H1 (cell line): ENCODE data around the gene ATOH8. TPM values are rescaled to one million over a fixed set of nuclear protein-coding genes. Genes with fewer than 3 reads are reported as not detected.
A peak's percentile ranks its signal among the peaks of the same experiment; 100 is the strongest.

Source experiments
- CTCF ChIA-PET: fragments of 300-600 bp; sonication (Branson Sonifier 250); formaldehyde crosslinking; loops from one replicate; lab custom pipeline; 2021; ENCODE audit not compliant: partially characterized antibody; lab: Charles Lee
- POLR2A ChIA-PET: fragments of 300-600 bp; sonication (Branson Sonifier 250); formaldehyde crosslinking; loops from one replicate; lab custom pipeline; 2021; ENCODE audit warnings: inconsistent platforms; ENCODE audit not compliant: partially characterized antibody; lab: Charles Lee
- DNase-seq, 2 experiments: peaks; one replicate each; pipeline versions ENCODE4 v3.0.0 to v3.0.0-alpha.2; 2010 to 2022; ENCODE audit warnings: low spot score in 2 of 2, low read depth in 1 of 2, mixed read lengths in 1 of 2
- FAIRE-seq: peaks from 2 replicates; lab custom pipeline; 2011; peaks lifted over from hg19 to GRCh38; lab: Jason Lieb, UNC
- H2AFZ ChIP-seq: 2 replicates; pipeline ENCODE4 v1.8.1; 2012; ENCODE audit warnings: low read length, inconsistent platforms
- H2AK5ac ChIP-seq: 2 replicates; pipeline ENCODE4 v1.6.1; 2013; ENCODE audit warnings: low read depth, low read length
- H2BK120ac ChIP-seq: replicated peaks from 2 replicates; pipeline ENCODE3; 2013; ENCODE audit warnings: low read depth, low read length, inconsistent platforms
- H2BK12ac ChIP-seq: 2 replicates; pipeline ENCODE4 v1.6.1; 2013; ENCODE audit warnings: low read depth, low read length
- H2BK15ac ChIP-seq: 2 replicates; pipeline ENCODE4 v1.6.1; 2013; ENCODE audit warnings: low read length
- H2BK20ac ChIP-seq: 2 replicates; pipeline ENCODE4 v1.6.1; 2013; ENCODE audit warnings: low read length
- H2BK5ac ChIP-seq: 2 replicates; pipeline ENCODE4 v1.6.1; 2013; ENCODE audit warnings: low read depth, low read length
- H3K14ac ChIP-seq: 2 replicates; pipeline ENCODE4 v1.6.1; 2013; ENCODE audit warnings: inconsistent platforms; ENCODE audit not compliant: insufficient read length
- H3K18ac ChIP-seq: 2 replicates; pipeline ENCODE4 v1.6.1; 2013; ENCODE audit warnings: low read length; ENCODE audit errors: extremely low read depth
- H3K23ac ChIP-seq: 2 replicates; pipeline ENCODE4 v1.6.1; 2013; ENCODE audit warnings: inconsistent platforms; ENCODE audit not compliant: insufficient read length
- H3K23me2 ChIP-seq: 2 replicates; pipeline ENCODE4 v1.6.1; 2013; ENCODE audit warnings: low read depth, low read length
- H3K27ac ChIP-seq: 2 replicates; pipeline ENCODE4 v1.6.1; 2011; ENCODE audit warnings: low read depth, low read length, inconsistent platforms
- H3K27me3 ChIP-seq, 4 experiments: replicated peaks in 1 of 4; 1 replicate in 1 of 4; 2 replicates in 3 of 4; pipeline versions ENCODE4 v1.6.1 to v1.8.1; 2011 to 2013; ENCODE audit warnings: low read length in 3 of 4, mild to moderate bottlenecking in 3 of 4, inconsistent platforms in 2 of 4, mixed read lengths in 2 of 4, moderate library complexity in 1 of 4; ENCODE audit not compliant: control insufficient read depth in 3 of 4, insufficient read depth in 3 of 4; ENCODE audit errors: extremely low read depth in 1 of 4
- H3K36me3 ChIP-seq, 4 experiments: 2 replicates each; pipeline versions ENCODE4 v1.6.1 to v1.8.1; 2011 to 2013; ENCODE audit warnings: mild to moderate bottlenecking in 4 of 4, low read length in 3 of 4, moderate library complexity in 2 of 4, control low read depth in 1 of 4, inconsistent platforms in 1 of 4; ENCODE audit not compliant: insufficient read depth in 4 of 4, control insufficient read depth in 2 of 4
- H3K4ac ChIP-seq: replicated peaks from 2 replicates; pipeline ENCODE3; 2013; ENCODE audit warnings: low read length, low read depth, mixed read lengths, inconsistent platforms; ENCODE audit not compliant: insufficient read length
- H3K4me1 ChIP-seq, 4 experiments: replicated peaks in 1 of 4; 1 replicate in 1 of 4; 2 replicates in 3 of 4; pipeline versions ENCODE4 v1.6.1 to v1.8.1; 2011 to 2013; ENCODE audit warnings: low read length in 3 of 4, inconsistent platforms in 2 of 4, mixed read lengths in 1 of 4; ENCODE audit not compliant: insufficient read depth in 4 of 4, control insufficient read depth in 3 of 4
- H3K4me2 ChIP-seq, 2 experiments: 2 replicates each; pipeline versions ENCODE4 v1.6.1 to v1.8.1; 2011 to 2013; ENCODE audit warnings: low read depth in 2 of 2, low read length in 2 of 2, control low read depth in 1 of 2, inconsistent platforms in 1 of 2, mild to moderate bottlenecking in 1 of 2; ENCODE audit not compliant: insufficient read depth in 1 of 2
- H3K4me3 ChIP-seq, 4 experiments: fragments of 200-600, 300-600 bp in 1 of 4; sonication (generic), shearing (Covaris generic), sonication (Bioruptor Twin) in 1 of 4; 2 replicates each; pipeline versions ENCODE4 v1.5.1 to v1.8.1; 2011 to 2016; ENCODE audit warnings: low read length in 4 of 4, low read depth in 3 of 4, control low read depth in 2 of 4, inconsistent platforms in 2 of 4, mild to moderate bottlenecking in 2 of 4, mixed read lengths in 1 of 4, moderate library complexity in 1 of 4; ENCODE audit not compliant: insufficient read depth in 2 of 4; ENCODE audit errors: extremely low read depth in 1 of 4
- H3K56ac ChIP-seq: replicated peaks from 2 replicates; pipeline ENCODE3; 2013; ENCODE audit warnings: low read depth, mild to moderate bottlenecking, mixed read lengths, low read length, inconsistent platforms; ENCODE audit not compliant: insufficient read length
- H3K79me1 ChIP-seq: 2 replicates; pipeline ENCODE4 v1.6.1; 2013; ENCODE audit warnings: low read depth, low read length, control low read depth
- H3K79me2 ChIP-seq, 2 experiments: 2 replicates each; pipeline versions ENCODE4 v1.6.1 to v1.8.1; 2012 to 2013; ENCODE audit warnings: low read length in 2 of 2, mild to moderate bottlenecking in 2 of 2, inconsistent platforms in 1 of 2; ENCODE audit not compliant: insufficient read depth in 2 of 2, control insufficient read depth in 1 of 2
- H3K9ac ChIP-seq, 4 experiments: replicated peaks in 1 of 4; 1 replicate in 1 of 4; 2 replicates in 3 of 4; pipeline versions ENCODE4 v1.6.1 to v1.8.1; 2011 to 2013; ENCODE audit warnings: low read depth in 3 of 4, low read length in 3 of 4, control low read depth in 2 of 4, mild to moderate bottlenecking in 2 of 4, moderate library complexity in 2 of 4, inconsistent platforms in 1 of 4; ENCODE audit errors: extremely low read depth in 1 of 4
- H3K9me3 ChIP-seq, 2 experiments: 2 replicates each; pipeline versions ENCODE4 v1.6.1 to v1.8.1; 2012 to 2013; ENCODE audit warnings: mild to moderate bottlenecking in 2 of 2, moderate library complexity in 2 of 2, control low read depth in 1 of 2, inconsistent platforms in 1 of 2, low read depth in 1 of 2, low read length in 1 of 2, mixed read lengths in 1 of 2; ENCODE audit not compliant: insufficient read depth in 2 of 2
- H4K20me1 ChIP-seq, 2 experiments: replicated peaks in 1 of 2; 2 replicates each; pipeline versions ENCODE3 to v1.8.1; 2011 to 2013; ENCODE audit warnings: inconsistent platforms in 2 of 2, low read length in 2 of 2, mild to moderate bottlenecking in 1 of 2; ENCODE audit not compliant: insufficient read depth in 2 of 2, control insufficient read depth in 1 of 2
- H4K5ac ChIP-seq: 2 replicates; pipeline ENCODE4 v1.6.1; 2013; ENCODE audit warnings: low read length, low read depth, mixed read lengths, inconsistent platforms; ENCODE audit not compliant: insufficient read length
- H4K8ac ChIP-seq: 2 replicates; pipeline ENCODE4 v1.8.0; 2013; ENCODE audit warnings: mild to moderate bottlenecking, moderate library complexity, low read length, inconsistent platforms; ENCODE audit not compliant: insufficient read depth; ENCODE audit errors: extremely low read depth
- H4K91ac ChIP-seq: replicated peaks from 2 replicates; pipeline ENCODE3; 2013; ENCODE audit warnings: low read length, mixed read lengths, inconsistent platforms; ENCODE audit not compliant: insufficient read length
- WGBS, 2 experiments: shearing (Covaris generic) in 1 of 2; methylation state at CpG; one replicate each; pipeline versions ENCODE4 v1.1.6 to v1.1.7; 2013 to 2015; ENCODE audit warnings: low lambda C conversion rate in 2 of 2, mixed read lengths in 2 of 2, inconsistent platforms in 1 of 2, low coverage in 1 of 2, missing lambda C conversion rate in 1 of 2; ENCODE audit not compliant: insufficient replicate concordance in 2 of 2, insufficient coverage in 1 of 2, insufficient read length in 1 of 2; ENCODE audit errors: extremely low coverage in 1 of 2, missing lambda C conversion rate in 1 of 2; 5-methylcytosine and 5-hydroxymethylcytosine counted together
- polyA plus RNA-seq, 7 experiments: library from polyadenylated mRNA; depleted of rRNA in 3 of 7; stranded (reverse) in 5 of 7; unstranded in 2 of 7; fragments of >200 nt in 5 of 7; fragments of 200-250 nt in 2 of 7; gene quantifications; 1 replicate in 5 of 7; 2 replicates in 1 of 7; 4 replicates in 1 of 7; pipeline versions ENCODE4 v1.2.1 to v1.2.3, GENCODE V29; 2011 to 2013; ENCODE audit warnings: missing spikeins in 2 of 7, mixed read lengths in 2 of 7
- total RNA-seq: library from RNA; stranded (reverse); fragmentation: NEBNext Ultra II Directional; extraction: Animal tissue kit (Norgen Biotek cat#: 25700); gene quantifications from 2 replicates; pipeline ENCODE4 v1.2.1, GENCODE V29; 2021

The ATOH8 gene
- total and polyA plus RNA-seq, 2 of the 8 experiments (the other 6 are each of a cell fraction or from before 2014, with no cell fraction given) = 0.50 to 0.53 TPM

GRCh38 chr2:85733121-85733960 lies 20.4 kb upstream of the ATOH8 start:
- no peak overlapping the region for H3K23ac ChIP-seq
- no peaks in the 10 kb centered on the region for H3K79me1 ChIP-seq
- POLR2A ChIA-PET = no interaction called here
- H2BK5ac ChIP-seq = no peak overlapping the region
- no peak overlapping the region for H2AFZ ChIP-seq
- no peak overlapping the region for H3K4ac ChIP-seq
- H3K4me3 ChIP-seq = no peak overlapping the region
- H2BK120ac ChIP-seq = no peak overlapping the region
- no peak overlapping the region for H3K9ac ChIP-seq
- H3K4me1 ChIP-seq = no peaks in the 10 kb centered on the region
- FAIRE-seq (no peak), DNase-seq (no peak)
- H3K27ac ChIP-seq = no peak overlapping the region
- H3K18ac ChIP-seq = no peak overlapping the region
- no peaks in the 10 kb centered on the region for H3K27me3 ChIP-seq
- no peaks in the 10 kb centered on the region for H3K36me3 ChIP-seq
- CTCF ChIA-PET = interaction anchor here (0.5 to 47.8 kb wide), 14 partner anchors 9 to 340 kb away, joined by 3 to 986 read pairs (median 4); partner anchors contain the start of gene ATOH8
- H2AK5ac ChIP-seq = no peak overlapping the region
- no peaks in the 10 kb centered on the region for H4K20me1 ChIP-seq
- H3K14ac ChIP-seq = no peak overlapping the region
- H4K5ac ChIP-seq = no peak overlapping the region
- H2BK12ac ChIP-seq = no peak overlapping the region
- 85% methylated on average over 18 of the region's 18 CpGs; no CpG with 5 or more reads in 1 of the 2 experiments for WGBS, 2 experiments
- H2BK20ac ChIP-seq = no peak overlapping the region
- no peak overlapping the region for H3K4me2 ChIP-seq
- no peaks in the 10 kb centered on the region for H3K23me2 ChIP-seq
- H3K56ac ChIP-seq = no peak overlapping the region
- H3K9me3 ChIP-seq = no peaks in the 10 kb centered on the region
- H4K91ac ChIP-seq = no peak overlapping the region
- H3K79me2 ChIP-seq = no peaks in the 10 kb centered on the region
- H2BK15ac ChIP-seq = no peak overlapping the region
- peak overlapping the region; percentile 36; the same call in 1 of the 2 replicates for H4K8ac ChIP-seq
